Gastroesophageal sphincter (tissue), 3 donors: Measurements from ENCODE around the gene POLR2I.

Source experiments
- POLR2AphosphoS5 ChIP-seq: sonication (generic); formaldehyde crosslinking; IDR thresholded peaks from one replicate; pipeline ENCODE4 v1.6.1; 2017; ENCODE audit warnings: antibody characterized with exemption
- TF ChIP-seq, protein P1 (sequence below), 4 experiments: fragments of 200-600 bp in 2 of 4; fragments of 450-650 bp in 2 of 4; sonication (generic) in 1 of 4; IDR thresholded peaks; one replicate each; pipeline ENCODE4 v1.5.1; 2017 to 2019; ENCODE audit warnings: antibody characterized with exemption in 4 of 4, mild to moderate bottlenecking in 2 of 4, moderate library complexity in 2 of 4

DNA sequence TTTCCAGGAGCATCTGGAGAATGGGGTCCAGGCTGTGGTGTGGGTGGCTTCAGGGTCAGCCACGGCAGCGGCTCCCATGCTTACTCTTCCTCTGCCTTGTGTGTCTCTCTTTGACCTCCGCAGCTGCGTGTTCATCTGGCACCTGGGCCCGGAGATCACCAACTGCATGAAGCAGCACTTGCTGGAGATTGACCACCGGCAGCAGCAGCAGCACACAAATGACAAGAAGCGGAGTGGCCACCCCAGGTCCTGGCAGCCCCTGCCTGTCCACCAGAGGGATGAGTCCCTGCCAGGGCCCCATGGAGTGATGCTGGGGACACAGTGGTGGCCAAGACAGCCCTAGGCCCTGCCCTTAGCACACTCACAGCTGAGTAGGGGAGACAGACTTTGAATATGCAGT, 22.1 kb downstream of the POLR2I start:
- TF ChIP-seq, protein P1, sequence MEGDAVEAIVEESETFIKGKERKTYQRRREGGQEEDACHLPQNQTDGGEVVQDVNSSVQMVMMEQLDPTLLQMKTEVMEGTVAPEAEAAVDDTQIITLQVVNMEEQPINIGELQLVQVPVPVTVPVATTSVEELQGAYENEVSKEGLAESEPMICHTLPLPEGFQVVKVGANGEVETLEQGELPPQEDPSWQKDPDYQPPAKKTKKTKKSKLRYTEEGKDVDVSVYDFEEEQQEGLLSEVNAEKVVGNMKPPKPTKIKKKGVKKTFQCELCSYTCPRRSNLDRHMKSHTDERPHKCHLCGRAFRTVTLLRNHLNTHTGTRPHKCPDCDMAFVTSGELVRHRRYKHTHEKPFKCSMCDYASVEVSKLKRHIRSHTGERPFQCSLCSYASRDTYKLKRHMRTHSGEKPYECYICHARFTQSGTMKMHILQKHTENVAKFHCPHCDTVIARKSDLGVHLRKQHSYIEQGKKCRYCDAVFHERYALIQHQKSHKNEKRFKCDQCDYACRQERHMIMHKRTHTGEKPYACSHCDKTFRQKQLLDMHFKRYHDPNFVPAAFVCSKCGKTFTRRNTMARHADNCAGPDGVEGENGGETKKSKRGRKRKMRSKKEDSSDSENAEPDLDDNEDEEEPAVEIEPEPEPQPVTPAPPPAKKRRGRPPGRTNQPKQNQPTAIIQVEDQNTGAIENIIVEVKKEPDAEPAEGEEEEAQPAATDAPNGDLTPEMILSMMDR (IDR thresholded peaks at IDR 0.05): no peak
- TF ChIP-seq POLR2AphosphoS5: no peak
